SU-DHL-6 (cell line): ENCODE measurements around the gene PPP1R3D.

Source experiments
- H2AFZ ChIP-seq: fragments of 200-600 bp; sonication (generic); 2 replicates; pipeline ENCODE4 v1.6.1; 2014; ENCODE audit warnings: low read depth, mild to moderate bottlenecking, moderate library complexity, mixed read lengths, antibody characterized with exemption, low read length; ENCODE audit not compliant: severe bottlenecking
- H3F3A ChIP-seq: fragments of 200-600 bp; shearing (Covaris generic); 2 replicates; pipeline ENCODE4 v1.6.0; 2016; ENCODE audit warnings: antibody characterized with exemption, mild to moderate bottlenecking; ENCODE audit not compliant: insufficient read depth
- H3K27ac ChIP-seq: fragments of 200-600 bp; sonication (generic); 2 replicates; pipeline ENCODE4 v1.5.1; 2016; ENCODE audit warnings: low read depth, mild to moderate bottlenecking, low read length, moderate library complexity, mixed read lengths
- H3K27me3 ChIP-seq: fragments of 200-600 bp; sonication (generic), shearing (Covaris generic); 2 replicates; pipeline ENCODE4 v1.6.0; 2014; ENCODE audit warnings: mild to moderate bottlenecking, low read length
- H3K36me3 ChIP-seq: fragments of 200-600 bp; sonication (generic); 2 replicates; pipeline ENCODE4 v1.6.1; 2014; ENCODE audit warnings: mild to moderate bottlenecking, low read length, mixed read lengths
- H3K4me2 ChIP-seq: fragments of 300-600, 200-600 bp; shearing (Covaris generic), sonication (generic); 2 replicates; pipeline ENCODE4 v1.6.0; 2014; ENCODE audit warnings: low read length, low read depth, mild to moderate bottlenecking; ENCODE audit not compliant: poor library complexity, severe bottlenecking
- H3K4me3 ChIP-seq: fragments of 200-600 bp; sonication (generic); 2 replicates; pipeline ENCODE4 v1.5.1; 2014; ENCODE audit warnings: antibody characterized with exemption, low read length, mild to moderate bottlenecking, mixed read lengths; ENCODE audit not compliant: insufficient read depth, poor library complexity, severe bottlenecking
- H3K79me2 ChIP-seq: fragments of 200-600 bp; sonication (generic); 2 replicates; pipeline ENCODE4 v1.6.1; 2014; ENCODE audit warnings: mild to moderate bottlenecking, low read length, moderate library complexity; ENCODE audit not compliant: insufficient read depth
- H3K9ac ChIP-seq: fragments of 200-600 bp; sonication (generic); 2 replicates; pipeline ENCODE4 v1.7.0; 2014; ENCODE audit warnings: mild to moderate bottlenecking, low read length
- H3K9me2 ChIP-seq: fragments of 200-600 bp; sonication (generic); replicated peaks from 2 replicates; pipeline ENCODE4 v1.6.1; 2014; ENCODE audit warnings: low read length; ENCODE audit not compliant: insufficient read depth
- H3K9me3 ChIP-seq: fragments of 200-600 bp; sonication (generic); 2 replicates; pipeline ENCODE4 v1.6.1; 2014; ENCODE audit warnings: low read length, mixed read lengths; ENCODE audit not compliant: insufficient read depth
- H4K20me1 ChIP-seq: fragments of 200-600 bp; sonication (generic); 2 replicates; pipeline ENCODE4 v1.6.1; 2014; ENCODE audit warnings: low read depth, mild to moderate bottlenecking, antibody characterized with exemption, low read length, moderate library complexity, mixed read lengths
- EZH2phosphoT487 ChIP-seq: fragments of 200-600 bp; sonication (generic), shearing (Covaris generic); conservative IDR thresholded peaks from 2 replicates; pipeline ENCODE4 v1.6.1; 2018; ENCODE audit warnings: mild to moderate bottlenecking, antibody characterized with exemption, low read length, moderate library complexity, mixed read lengths
- TF ChIP-seq, protein P1 (sequence below): fragments of 200-600 bp; sonication (generic); IDR thresholded peaks from one replicate; pipeline ENCODE4 v1.5.1; 2017; ENCODE audit warnings: antibody characterized with exemption, mild to moderate bottlenecking, low read length, moderate library complexity; ENCODE audit not compliant: insufficient read depth, poor library complexity, severe bottlenecking

Gene PPP1R3D

DNA sequence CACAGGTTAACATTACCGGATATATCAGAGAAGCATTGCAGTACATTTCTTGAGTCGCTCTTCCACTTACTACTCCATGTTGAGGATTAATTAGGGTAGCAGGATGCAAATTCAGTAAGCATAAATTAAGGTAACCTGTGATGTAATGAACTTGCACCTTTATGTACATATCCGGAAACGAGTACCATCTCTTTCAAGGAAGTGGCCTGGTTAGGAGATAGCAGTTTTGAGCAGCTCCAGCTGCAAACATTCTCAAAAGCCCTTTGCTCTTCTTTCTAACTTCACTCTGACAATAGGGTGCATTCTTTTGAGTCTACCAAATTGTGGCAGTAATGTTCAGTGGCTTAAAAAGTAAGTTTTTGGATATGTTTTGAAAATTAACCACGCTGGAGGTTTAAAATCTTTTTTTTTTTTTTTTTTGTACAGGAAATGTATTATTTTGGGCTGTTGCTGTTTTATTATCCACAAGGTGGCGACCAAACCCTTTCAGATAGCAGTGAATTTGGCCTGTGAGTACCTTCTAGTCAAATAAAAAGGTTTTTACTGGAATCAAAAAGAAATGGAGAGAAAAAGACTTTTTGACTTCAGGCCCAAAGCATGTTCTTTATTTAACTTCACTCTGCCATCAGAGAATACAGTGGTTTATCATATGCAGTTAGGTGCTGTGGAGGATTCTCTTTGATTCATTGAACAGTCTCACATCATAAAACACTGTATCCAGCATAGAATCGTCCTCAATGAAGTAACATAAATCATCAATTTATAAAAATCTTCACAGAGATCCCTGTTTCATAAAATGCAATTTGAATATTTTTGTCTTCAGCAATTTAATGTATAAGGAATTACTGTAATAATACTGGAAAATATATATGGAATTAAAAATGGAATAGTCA is 9.0 kb upstream of the PPP1R3D start:
- Histone ChIP-seq H3K27me3 (no peaks in the 10 kb centered on the region), H3K9me2 (no peaks in the 10 kb centered on the region), H3K36me3 (no peaks in the 10 kb centered on the region), H2AFZ (peak overlapping the region; percentile 75), H3K79me2 (no peaks in the 10 kb centered on the region), H4K20me1 (no peaks in the 10 kb centered on the region), H3K27ac (peak overlapping the region; percentile 70), H3K9ac (peak overlapping the region; percentile 25; the same call in 1 of the 2 replicates), H3K9me3 (no peaks in the 10 kb centered on the region), H3K4me3 (peak overlapping the region; percentile 21), H3F3A (peaks cover 20% of the 10 kb centered on the region), H3K4me2 (peak overlapping the region; percentile 66)
- TF ChIP-seq EZH2phosphoT487, result no peak
- TF ChIP-seq, protein P1, sequence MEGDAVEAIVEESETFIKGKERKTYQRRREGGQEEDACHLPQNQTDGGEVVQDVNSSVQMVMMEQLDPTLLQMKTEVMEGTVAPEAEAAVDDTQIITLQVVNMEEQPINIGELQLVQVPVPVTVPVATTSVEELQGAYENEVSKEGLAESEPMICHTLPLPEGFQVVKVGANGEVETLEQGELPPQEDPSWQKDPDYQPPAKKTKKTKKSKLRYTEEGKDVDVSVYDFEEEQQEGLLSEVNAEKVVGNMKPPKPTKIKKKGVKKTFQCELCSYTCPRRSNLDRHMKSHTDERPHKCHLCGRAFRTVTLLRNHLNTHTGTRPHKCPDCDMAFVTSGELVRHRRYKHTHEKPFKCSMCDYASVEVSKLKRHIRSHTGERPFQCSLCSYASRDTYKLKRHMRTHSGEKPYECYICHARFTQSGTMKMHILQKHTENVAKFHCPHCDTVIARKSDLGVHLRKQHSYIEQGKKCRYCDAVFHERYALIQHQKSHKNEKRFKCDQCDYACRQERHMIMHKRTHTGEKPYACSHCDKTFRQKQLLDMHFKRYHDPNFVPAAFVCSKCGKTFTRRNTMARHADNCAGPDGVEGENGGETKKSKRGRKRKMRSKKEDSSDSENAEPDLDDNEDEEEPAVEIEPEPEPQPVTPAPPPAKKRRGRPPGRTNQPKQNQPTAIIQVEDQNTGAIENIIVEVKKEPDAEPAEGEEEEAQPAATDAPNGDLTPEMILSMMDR, result peak; percentile 78

- H3K36me3 ChIP-seq, result peaks cover 6% of the 10 kb centered on the region; the same call in 1 of the 2 replicates
- H3K9me3 ChIP-seq, result no peaks in the 10 kb centered on the region
- H3K9me2 ChIP-seq, result no peaks in the 10 kb centered on the region
- no peak overlapping the region for H3K4me3 ChIP-seq
- peaks cover 20% of the 10 kb centered on the region for H3F3A ChIP-seq
- no peak overlapping the region; the same call in 1 of the 2 replicates for H3K9ac ChIP-seq
- no peaks in the 10 kb centered on the region for H3K79me2 ChIP-seq
- H3K4me2 ChIP-seq, result peak overlapping the region; percentile 66
- no peaks in the 10 kb centered on the region for H4K20me1 ChIP-seq
- H3K27me3 ChIP-seq, result no peaks in the 10 kb centered on the region
- H2AFZ ChIP-seq, result peak overlapping the region; percentile 75
- no peak for TF ChIP-seq EZH2phosphoT487
- TF ChIP-seq, protein P1, result no peak
- H3K27ac ChIP-seq, result peak overlapping the region; percentile 70
These were observed 8.1 kb upstream of the PPP1R3D start for GRCh38 chr20:59948212-59948611.

DNA sequence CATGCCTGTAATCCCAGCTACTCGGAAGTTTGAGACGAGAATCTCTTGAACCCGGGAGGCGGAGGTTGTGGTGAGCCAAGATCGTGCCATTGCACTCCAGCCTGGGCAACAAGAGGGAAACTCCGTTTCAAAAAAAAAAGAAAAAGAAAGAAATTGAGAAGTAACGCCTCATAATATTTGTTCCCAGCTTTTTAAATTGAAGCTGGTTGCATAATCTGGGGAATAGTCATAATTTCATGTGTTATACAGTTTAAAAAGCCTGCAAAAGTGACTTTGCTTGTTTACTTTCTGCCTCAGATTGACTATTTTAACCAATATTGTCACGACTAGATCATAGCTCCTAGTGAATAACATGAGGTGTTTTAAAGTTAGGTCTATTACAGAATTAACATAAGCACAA is 7.3 kb upstream of the PPP1R3D start:
- no peak overlapping the region for H3K4me2 ChIP-seq
- H3K27me3 ChIP-seq, result no peaks in the 10 kb centered on the region
- no peaks in the 10 kb centered on the region for H3K79me2 ChIP-seq
- H3K9me3 ChIP-seq, result no peaks in the 10 kb centered on the region
- no peaks in the 10 kb centered on the region for H4K20me1 ChIP-seq
- H3F3A ChIP-seq, result peaks cover 22% of the 10 kb centered on the region
- H3K4me3 ChIP-seq, result no peak overlapping the region
- no peak overlapping the region for H2AFZ ChIP-seq
- TF ChIP-seq, protein P1, result no peak
- TF ChIP-seq EZH2phosphoT487, result no peak
- H3K9me2 ChIP-seq, result no peaks in the 10 kb centered on the region
- peaks cover 15% of the 10 kb centered on the region for H3K36me3 ChIP-seq
- H3K27ac ChIP-seq, result peak overlapping the region; percentile 70; the same call in 1 of the 2 replicates
- H3K9ac ChIP-seq, result no peak overlapping the region
